NCI-H1436 treated with DMSO at 0.1 percent for 48 hours (cell line): ENCODE data around the gene GPR27.

Experiments used
- DNase-seq: peaks from one replicate; lab custom pipeline; 2025; lab: John Stamatoyannopoulos, UW

The GPR27 gene

DNA sequence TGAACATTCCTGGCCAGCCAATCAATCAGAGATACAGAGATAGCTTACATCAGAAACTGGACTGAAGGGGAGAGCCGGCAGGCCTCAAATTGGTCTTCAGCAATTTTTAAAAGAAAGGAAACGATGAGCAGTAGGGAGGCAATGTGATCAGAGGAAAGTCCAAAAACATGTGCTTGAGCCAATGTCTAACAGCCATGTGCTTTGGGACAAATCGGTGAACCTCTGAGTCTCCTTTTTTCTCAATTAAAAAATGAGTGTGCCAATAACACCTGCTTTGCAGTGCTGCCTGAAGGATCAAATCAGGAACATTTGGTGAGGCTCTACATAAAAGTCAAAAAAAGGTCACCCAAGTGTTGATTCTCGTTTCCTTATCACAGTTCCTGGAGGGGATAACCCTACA, 21.0 kb upstream of the GPR27 start:
- no peak for DNase-seq

GRCh38 chr3:71733319-71733718, 20.3 kb upstream of the GPR27 start:
- DNase-seq: no peak

DNA sequence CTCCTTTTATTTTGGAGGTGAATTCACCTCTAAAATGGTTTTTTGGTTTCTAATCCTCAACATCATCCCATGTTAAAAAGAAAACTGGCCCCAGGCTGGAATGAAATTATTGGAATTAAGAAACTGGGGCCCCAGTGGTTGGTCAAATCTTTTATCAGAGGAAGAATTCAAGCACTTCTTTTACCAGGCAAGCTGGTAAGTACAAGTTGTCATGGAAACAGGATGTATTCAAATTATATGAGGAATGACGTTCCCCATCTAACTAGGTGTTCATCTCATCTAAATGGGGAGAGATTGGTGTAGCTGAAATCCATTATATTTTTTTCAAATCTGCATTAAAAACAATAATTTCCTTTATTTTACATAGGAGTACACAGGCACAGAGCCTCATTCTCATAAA, 18.8 kb upstream of the GPR27 start:
- DNase-seq: no peak

DNA sequence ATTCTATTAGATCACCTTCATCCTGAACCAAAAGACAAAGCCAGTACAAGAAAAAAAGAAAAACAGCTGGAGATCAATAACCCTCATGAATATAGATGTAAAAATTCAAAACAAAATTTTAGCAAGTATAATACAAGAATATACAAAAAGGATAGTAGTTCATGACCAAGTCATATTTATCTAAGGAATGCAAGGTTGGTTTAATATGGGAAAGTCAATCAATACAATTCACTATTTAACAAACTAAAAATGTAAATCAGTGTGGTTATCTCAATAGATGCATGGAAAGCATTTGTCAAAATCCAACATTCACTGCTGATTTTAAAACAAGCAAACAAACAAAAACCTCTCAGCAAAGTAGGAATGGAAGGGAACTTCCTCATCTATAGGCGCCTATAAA, 11.0 kb upstream of the GPR27 start:
- DNase-seq: no peak

DNA sequence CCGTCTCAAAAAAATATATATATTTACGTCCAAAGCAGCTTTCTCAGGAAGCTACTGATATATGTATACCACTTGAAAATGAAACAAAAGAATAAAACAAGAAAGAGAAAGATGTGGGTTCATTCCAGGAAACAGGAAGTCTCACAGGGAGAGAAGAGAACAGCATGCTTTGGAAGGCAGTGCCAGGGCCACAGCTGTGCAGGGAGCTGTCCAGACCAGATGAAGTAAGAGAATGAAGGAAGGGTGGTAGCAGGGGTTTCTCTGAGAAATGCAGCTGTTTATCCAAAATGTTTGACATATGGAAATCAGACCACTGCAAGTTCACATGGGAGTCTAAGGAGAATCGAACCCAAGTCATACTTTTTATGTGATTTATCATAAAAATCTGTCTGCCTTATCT, 8.9 kb upstream of the GPR27 start:
- no peak for DNase-seq

DNA sequence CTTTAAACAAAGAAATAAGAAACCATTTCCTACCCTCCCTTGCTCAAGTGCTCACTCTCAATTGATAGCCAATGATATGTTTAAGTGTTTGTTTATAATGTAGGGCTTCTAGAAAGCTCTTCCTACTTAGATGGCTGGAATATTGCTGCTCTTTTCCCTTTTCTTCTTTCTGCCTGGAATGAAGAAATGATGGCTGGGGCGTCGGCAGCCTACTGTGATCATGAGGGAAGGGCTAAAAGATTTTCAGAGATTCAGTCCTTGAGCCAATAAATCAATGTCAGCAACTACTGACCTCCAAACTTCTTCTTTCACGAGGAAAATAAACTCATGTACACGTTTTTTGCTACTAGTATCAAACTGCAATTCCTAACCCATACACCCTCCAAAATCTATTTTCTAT, 2.1 kb upstream of the GPR27 start:
- DNase-seq: no peak

GRCh38 chr3:71752831-71753700, 589 bp upstream of the GPR27 start:
- no peak for DNase-seq

DNA sequence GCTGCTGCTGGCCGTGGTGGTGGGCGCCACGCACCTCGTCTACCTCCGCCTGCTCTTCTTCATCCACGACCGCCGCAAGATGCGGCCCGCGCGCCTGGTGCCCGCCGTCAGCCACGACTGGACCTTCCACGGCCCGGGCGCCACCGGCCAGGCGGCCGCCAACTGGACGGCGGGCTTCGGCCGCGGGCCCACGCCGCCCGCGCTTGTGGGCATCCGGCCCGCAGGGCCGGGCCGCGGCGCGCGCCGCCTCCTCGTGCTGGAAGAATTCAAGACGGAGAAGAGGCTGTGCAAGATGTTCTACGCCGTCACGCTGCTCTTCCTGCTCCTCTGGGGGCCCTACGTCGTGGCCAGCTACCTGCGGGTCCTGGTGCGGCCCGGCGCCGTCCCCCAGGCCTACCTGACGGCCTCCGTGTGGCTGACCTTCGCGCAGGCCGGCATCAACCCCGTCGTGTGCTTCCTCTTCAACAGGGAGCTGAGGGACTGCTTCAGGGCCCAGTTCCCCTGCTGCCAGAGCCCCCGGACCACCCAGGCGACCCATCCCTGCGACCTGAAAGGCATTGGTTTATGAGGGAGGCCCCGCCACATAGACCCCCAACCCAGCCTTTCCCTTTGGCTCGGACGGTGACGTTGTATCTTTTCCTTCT, 1.1 kb downstream of the GPR27 start:
- DNase-seq: no peak

DNA sequence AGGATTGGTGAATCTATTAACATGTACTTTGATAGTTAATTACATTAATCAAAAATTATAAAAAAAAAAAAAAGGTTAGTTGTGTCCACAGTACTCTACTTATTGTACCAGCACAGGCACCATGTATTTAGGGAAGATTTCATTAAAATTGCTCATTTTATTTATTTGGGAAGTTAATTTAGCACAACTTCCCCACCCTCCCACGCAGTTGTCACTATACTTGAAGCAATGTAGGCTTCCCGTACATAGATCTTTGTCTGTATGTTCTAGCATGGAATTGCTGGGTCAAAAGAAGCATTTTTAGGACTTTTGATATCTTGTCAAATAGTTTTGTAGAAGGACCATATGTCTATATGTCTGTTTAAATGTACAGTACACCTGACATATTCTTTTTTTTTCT, 4.4 kb downstream of the GPR27 start:
- no peak for DNase-seq

DNA sequence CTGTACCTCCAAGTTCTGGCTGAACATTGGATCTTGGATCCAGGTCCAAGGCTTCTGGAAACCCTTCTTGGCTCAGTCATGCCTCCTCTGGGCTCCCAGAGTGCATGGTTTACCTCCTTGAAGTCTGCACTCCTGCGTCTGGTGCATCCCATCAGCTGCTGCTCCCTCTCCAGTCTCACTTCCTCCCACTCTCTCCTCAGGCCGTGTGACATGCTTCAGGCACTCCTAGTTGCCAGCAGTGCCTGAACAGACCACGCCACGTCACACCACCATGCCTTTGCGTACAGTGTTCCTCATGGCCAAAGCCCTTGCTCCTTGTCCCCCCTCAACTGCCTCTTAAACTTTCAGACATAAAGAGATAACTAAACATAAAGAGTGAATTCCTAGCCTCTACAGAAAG, 5.7 kb downstream of the GPR27 start:
- no peak for DNase-seq

GRCh38 chr3:71760140-71760539, 6.5 kb downstream of the GPR27 start:
- DNase-seq: no peak

DNA sequence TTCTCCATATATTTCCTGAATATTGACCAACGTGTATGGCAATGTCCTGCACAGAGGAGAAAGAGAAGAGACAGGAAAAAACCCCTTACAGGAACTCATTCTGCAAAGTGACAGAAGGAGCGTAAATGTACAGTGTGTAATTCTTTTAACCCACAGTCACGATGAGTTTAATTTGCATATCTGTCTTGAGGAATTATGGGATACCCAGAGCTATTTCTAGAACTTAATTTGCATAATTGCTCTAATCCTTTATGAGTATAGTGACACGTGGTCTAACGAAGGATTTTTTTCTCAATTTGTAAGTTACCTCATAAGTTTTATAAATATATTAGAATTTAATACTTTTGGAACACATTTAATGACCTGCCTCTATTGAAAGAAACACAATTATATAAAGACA, 9.8 kb downstream of the GPR27 start:
- DNase-seq: no peak

DNA sequence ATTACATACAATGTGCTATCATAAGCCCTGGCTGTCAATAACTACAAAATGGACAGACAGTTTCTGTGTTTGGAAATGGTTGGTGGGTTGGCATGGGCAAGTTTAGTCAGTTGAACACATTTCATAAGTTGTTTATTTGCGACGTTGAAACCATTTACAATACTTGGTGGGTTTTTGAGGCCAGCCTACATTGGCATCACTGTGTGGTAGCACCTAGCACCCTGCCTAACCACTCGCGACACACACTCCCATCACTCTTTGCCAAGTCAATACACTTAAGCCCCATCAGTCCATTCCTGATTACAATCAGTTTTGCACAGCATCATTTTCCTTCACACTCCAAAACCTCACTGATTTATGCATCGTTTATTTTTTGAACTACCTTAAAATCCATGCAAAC, 17.5 kb downstream of the GPR27 start:
- DNase-seq: no peak

DNA sequence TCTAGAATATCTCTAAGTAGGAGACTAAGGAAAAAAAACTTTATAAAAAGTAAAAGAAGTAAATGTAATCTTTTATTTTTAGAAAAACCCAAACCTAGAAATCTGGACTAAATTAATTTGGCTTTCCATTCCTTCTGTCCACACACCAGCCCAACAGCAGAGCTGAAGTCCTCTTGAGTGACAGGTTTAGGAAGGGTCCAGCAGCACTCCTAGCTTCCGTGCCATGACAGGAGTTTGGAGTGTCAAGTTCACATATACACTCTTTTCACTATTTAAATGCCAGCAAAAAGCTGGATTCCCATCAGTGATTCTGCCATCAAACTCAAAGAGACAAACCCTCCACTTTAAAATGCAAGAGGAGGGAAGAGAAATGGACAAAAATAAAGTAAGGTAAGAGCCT, 18.2 kb downstream of the GPR27 start:
- DNase-seq: no peak

DNA sequence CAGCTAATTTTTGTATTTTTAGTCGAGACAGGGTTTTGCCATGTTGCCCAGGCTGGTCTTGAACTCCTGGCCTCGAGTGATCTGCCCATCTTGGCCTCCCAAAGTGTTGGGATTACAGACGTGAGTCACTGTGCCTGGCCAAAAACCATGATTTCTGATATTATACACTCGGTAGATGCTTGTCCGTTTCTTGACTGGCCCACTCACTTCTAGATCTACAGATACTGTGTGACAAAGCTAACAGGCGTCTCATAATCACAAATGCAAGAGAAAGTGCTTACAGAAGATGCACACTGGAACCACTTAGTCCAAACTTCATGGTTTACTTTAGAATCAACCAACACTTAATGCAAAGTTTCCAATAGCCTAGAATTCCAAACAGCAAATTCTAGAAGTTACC, 22.9 kb downstream of the GPR27 start:
- DNase-seq: no peak

- DNase-seq: no peak
Observed at GRCh38 chr3:71778353-71778752, 24.7 kb downstream of the GPR27 start.

- no peak for DNase-seq
Observed at GRCh38 chr3:71779674-71780377, 26.2 kb downstream of the GPR27 start.

- DNase-seq: no peak
Observed at GRCh38 chr3:71780430-71780829, 26.8 kb downstream of the GPR27 start.

- DNase-seq: no peak
Observed at GRCh38 chr3:71783152-71783551, 29.5 kb downstream of the GPR27 start.

GRCh38 chr3:71784201-71784913, 30.7 kb downstream of the GPR27 start:
- no peak for DNase-seq

DNA sequence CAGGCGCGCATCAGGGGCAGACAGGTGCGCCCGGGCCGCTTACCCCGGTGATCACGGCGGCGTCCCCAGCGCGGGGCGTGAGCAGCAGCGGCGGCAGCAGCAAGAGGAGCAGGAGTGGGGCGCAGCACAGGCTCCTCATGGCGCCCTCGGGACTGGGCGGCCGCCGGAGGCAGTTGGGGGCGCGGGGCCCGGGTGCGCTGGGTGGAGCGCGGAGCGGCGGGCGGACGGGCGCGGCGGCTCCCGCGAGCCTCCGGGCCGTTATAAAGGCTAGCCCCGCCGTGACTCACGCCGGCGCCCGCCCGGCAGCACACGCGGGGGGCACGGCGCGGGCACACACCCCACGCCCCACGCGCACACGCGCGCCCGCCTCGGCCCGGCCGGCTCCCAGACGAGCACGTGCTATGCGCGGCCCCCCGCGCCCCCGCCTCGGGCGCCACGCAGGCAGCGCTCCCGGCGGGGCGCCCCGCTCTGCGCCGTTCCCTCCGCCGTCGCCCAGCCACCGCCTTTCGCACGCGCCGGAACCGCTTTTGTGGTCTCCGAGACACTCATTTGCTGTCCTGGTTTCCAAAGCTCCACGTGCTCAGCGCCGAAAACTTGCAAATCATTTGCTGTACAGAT, 31.4 kb downstream of the GPR27 start, which contains the start of gene PROK2:
Gene PROK2 (minus strand): TSS at position 235 of the 618 bp plus-strand sequence. CDS start 96 bp downstream, at position 139.
- DNase-seq: no peak
